K562 (cell line): ENCODE measurements around the gene NPR2. TPM values are rescaled to one million over a fixed set of nuclear protein-coding genes. Genes with fewer than 3 reads are reported as not detected.

Experiments
- ELF2 ChIP-seq: fragments of 250-450 bp; sonication (Bioruptor Pico); IDR thresholded peaks from 2 replicates; pipeline ENCODE4 v1.5.0; 2021; ENCODE audit warnings: mild to moderate bottlenecking
- ETV1 ChIP-seq: fragments of 450-650 bp; conservative IDR thresholded peaks from 2 replicates; pipeline ENCODE4 v1.6.1; 2016; ENCODE audit warnings: missing genetic modification characterization, control low read depth, low read depth, missing compliant biosample characterization
- FOSL1 ChIP-seq: fragments of 200-800 bp; sonication (Bioruptor generic); conservative IDR thresholded peaks from 2 replicates; pipeline ENCODE4 v1.6.1; 2016; ENCODE audit warnings: missing genetic modification characterization, missing compliant biosample characterization
- ILK ChIP-seq: fragments of 450-650 bp; IDR thresholded peaks from 2 replicates; pipeline ENCODE4 v1.6.1; 2016; ENCODE audit warnings: missing genetic modification characterization, low read depth, mild to moderate bottlenecking, missing compliant biosample characterization, moderate library complexity, borderline replicate concordance
- NFXL1 ChIP-seq: fragments of 450-650 bp; formaldehyde crosslinking; IDR thresholded peaks from 2 replicates; pipeline ENCODE4 v1.4.0; 2021; ENCODE audit warnings: mild to moderate bottlenecking
- U2AF2 ChIP-seq: fragments of 200-400 bp; formaldehyde crosslinking; optimal IDR thresholded peaks from 2 replicates; pipeline ENCODE3; 2017; ENCODE audit warnings: low read depth, mild to moderate bottlenecking, low read length
- ZNF134 ChIP-seq: fragments of 250-450 bp; sonication (Bioruptor Pico); conservative IDR thresholded peaks from 2 replicates; pipeline ENCODE4 v1.4.0; 2020
- ZNF766 ChIP-seq: fragments of 200-800 bp; sonication (Bioruptor generic); conservative IDR thresholded peaks from 2 replicates; pipeline ENCODE4 v1.6.1; 2016; ENCODE audit warnings: missing genetic modification characterization, missing compliant biosample characterization
- polyA plus RNA-seq, 8 experiments: library from polyadenylated mRNA; depleted of rRNA in 4 of 8; stranded (reverse) in 5 of 8; unstranded in 3 of 8; fragments of >200 nt; fragmentation: Nextera tagmentation in 2 of 8; fragmentation: Illumina TruSeq in 1 of 8; extraction: Ambion mirVana in 2 of 8; extraction: Trizol in 1 of 8; gene quantifications; 2 replicates each; pipeline versions ENCODE4 v1.2.1 to v1.2.3, GENCODE V29; 2011 to 2014; ENCODE audit warnings: inconsistent platforms in 1 of 8, missing spikeins in 1 of 8
- total RNA-seq, 7 experiments: library from RNA; depleted of rRNA in 6 of 7; stranded (reverse); fragments of >200 nt in 6 of 7; fragmentation: Illumina TruSeq in 2 of 7; extraction: Trizol in 2 of 7; gene quantifications; 2 replicates each; pipeline versions ENCODE4 v1.2.1 to v1.2.3, GENCODE V29; 2011 to 2021; ENCODE audit warnings: low replicate concordance in 1 of 7
- TF ChIP-seq, protein P1 (sequence below): fragments of 150-350 bp; conservative IDR thresholded peaks from 2 replicates; pipeline ENCODE4 v1.6.1; 2014; ENCODE audit warnings: low read length
- TF ChIP-seq, protein P2 (sequence below): sonication (generic); formaldehyde crosslinking; IDR thresholded peaks from 2 replicates; pipeline ENCODE4 v1.8.1; 2023; ENCODE audit warnings: mild to moderate bottlenecking, missing genetic modification reagents
- TF ChIP-seq, protein P3 (sequence below): sonication (generic); formaldehyde crosslinking; IDR thresholded peaks from 2 replicates; pipeline ENCODE4 v1.8.0; 2022; ENCODE audit warnings: mild to moderate bottlenecking, missing genetic modification reagents, borderline replicate concordance

NPR2 gene
- total and polyA plus RNA-seq, 9 of the 15 experiments (the other 6 are each of a cell fraction or from before 2014, with no cell fraction given), result 2.4 to 12.9 (median 6.0) TPM

DNA sequence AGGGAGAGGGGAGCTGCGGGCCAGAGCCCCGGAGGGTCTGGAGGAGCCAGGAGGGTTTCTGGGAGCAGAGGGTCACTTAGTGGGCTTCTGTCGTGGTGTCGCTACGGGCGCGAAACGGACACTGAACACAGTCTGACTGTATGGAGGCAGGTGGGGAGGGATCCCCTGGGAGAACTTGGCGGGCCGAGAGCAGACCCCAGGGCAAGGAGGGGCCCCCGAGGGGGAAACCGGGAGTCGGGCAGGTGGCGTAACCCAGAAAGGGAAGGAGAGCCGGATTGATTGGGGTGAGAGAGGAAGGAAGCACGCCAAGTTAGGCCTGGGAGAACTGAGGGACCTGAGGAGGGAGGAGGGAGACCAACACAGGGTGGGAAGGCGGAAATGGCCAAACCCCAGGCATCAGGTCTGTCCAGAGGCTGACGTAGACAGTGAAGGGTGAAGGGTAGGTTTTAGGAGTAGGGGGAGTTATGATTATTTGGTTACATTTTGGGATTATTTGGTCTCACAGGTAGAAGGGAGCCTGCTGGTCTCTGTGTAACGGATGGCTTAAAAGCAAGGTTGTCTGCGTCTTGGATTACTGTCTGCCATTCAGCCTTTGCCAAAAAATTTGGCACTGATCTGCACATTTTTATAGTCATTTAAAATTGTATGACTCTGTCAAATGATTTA is 34.0 kb upstream of the NPR2 start (continued):
- TF ChIP-seq FOSL1, result 0 out of 2 replicates have a peak, but pooled peaks have one; percentile 35
- peak; percentile 28; the same call in 1 of the 2 replicates for TF ChIP-seq ETV1
- TF ChIP-seq, protein P1, sequence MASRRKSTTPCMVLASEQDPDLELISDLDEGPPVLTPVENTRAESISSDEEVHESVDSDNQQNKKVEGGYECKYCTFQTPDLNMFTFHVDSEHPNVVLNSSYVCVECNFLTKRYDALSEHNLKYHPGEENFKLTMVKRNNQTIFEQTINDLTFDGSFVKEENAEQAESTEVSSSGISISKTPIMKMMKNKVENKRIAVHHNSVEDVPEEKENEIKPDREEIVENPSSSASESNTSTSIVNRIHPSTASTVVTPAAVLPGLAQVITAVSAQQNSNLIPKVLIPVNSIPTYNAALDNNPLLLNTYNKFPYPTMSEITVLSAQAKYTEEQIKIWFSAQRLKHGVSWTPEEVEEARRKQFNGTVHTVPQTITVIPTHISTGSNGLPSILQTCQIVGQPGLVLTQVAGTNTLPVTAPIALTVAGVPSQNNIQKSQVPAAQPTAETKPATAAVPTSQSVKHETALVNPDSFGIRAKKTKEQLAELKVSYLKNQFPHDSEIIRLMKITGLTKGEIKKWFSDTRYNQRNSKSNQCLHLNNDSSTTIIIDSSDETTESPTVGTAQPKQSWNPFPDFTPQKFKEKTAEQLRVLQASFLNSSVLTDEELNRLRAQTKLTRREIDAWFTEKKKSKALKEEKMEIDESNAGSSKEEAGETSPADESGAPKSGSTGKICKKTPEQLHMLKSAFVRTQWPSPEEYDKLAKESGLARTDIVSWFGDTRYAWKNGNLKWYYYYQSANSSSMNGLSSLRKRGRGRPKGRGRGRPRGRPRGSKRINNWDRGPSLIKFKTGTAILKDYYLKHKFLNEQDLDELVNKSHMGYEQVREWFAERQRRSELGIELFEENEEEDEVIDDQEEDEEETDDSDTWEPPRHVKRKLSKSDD, result no peak
- TF ChIP-seq, protein P2, sequence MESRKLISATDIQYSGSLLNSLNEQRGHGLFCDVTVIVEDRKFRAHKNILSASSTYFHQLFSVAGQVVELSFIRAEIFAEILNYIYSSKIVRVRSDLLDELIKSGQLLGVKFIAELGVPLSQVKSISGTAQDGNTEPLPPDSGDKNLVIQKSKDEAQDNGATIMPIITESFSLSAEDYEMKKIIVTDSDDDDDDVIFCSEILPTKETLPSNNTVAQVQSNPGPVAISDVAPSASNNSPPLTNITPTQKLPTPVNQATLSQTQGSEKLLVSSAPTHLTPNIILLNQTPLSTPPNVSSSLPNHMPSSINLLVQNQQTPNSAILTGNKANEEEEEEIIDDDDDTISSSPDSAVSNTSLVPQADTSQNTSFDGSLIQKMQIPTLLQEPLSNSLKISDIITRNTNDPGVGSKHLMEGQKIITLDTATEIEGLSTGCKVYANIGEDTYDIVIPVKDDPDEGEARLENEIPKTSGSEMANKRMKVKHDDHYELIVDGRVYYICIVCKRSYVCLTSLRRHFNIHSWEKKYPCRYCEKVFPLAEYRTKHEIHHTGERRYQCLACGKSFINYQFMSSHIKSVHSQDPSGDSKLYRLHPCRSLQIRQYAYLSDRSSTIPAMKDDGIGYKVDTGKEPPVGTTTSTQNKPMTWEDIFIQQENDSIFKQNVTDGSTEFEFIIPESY (CRISPR knock-in tag), result no peak
- TF ChIP-seq ELF2 (CRISPR knock-in tag), result no peak
- TF ChIP-seq U2AF2, result no peak
- TF ChIP-seq NFXL1 (CRISPR knock-in tag), result no peak
- TF ChIP-seq ZNF134 (CRISPR knock-in tag), result no peak
- TF ChIP-seq, protein P3, sequence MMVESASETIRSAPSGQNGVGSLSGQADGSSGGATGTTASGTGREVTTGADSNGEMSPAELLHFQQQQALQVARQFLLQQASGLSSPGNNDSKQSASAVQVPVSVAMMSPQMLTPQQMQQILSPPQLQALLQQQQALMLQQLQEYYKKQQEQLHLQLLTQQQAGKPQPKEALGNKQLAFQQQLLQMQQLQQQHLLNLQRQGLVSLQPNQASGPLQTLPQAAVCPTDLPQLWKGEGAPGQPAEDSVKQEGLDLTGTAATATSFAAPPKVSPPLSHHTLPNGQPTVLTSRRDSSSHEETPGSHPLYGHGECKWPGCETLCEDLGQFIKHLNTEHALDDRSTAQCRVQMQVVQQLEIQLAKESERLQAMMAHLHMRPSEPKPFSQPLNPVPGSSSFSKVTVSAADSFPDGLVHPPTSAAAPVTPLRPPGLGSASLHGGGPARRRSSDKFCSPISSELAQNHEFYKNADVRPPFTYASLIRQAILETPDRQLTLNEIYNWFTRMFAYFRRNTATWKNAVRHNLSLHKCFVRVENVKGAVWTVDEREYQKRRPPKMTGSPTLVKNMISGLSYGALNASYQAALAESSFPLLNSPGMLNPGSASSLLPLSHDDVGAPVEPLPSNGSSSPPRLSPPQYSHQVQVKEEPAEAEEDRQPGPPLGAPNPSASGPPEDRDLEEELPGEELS (CRISPR knock-in tag), result no peak
- TF ChIP-seq ILK (tag), result no peak
- TF ChIP-seq ZNF766 (CRISPR knock-in tag), result 0 out of 2 replicates have a peak, but pooled peaks have one; percentile 32
